CD8-positive, alpha-beta memory T cell (primary cell): ENCODE results near the gene TNFRSF25. TPM values are rescaled to one million over a fixed set of nuclear protein-coding genes. Genes with fewer than 3 reads are reported as not detected.

Experiments
- CTCF ChIA-PET: fragments of 350-600 bp; sonication (Branson Sonifier 250); formaldehyde crosslinking; loops from one replicate; lab custom pipeline; 2021; ENCODE audit warnings: antibody characterized with exemption; lab: Charles Lee
- POLR2A ChIA-PET: fragments of 350-600 bp; sonication (Branson Sonifier 250); formaldehyde crosslinking; loops from one replicate; lab custom pipeline; 2021; ENCODE audit warnings: antibody characterized with exemption; lab: Charles Lee
- DNase-seq, 5 donors: peaks; one replicate each; pipeline versions ENCODE4 v3.0.0 to v3.0.0-alpha.2; 2020 to 2022; ENCODE audit warnings: mixed read lengths in 1 of 5
- H3K27ac ChIP-seq: one replicate; pipeline ENCODE4 v1.7.0; 2013; ENCODE audit warnings: low read depth, mild to moderate bottlenecking, low read length, moderate library complexity
- H3K27me3 ChIP-seq: 2 replicates; pipeline ENCODE4 v1.7.0; 2013; ENCODE audit warnings: low read length, mild to moderate bottlenecking; ENCODE audit not compliant: insufficient read depth, poor library complexity, severe bottlenecking
- H3K36me3 ChIP-seq: 2 replicates; pipeline ENCODE4 v1.7.0; 2013; ENCODE audit warnings: mild to moderate bottlenecking, low read length, moderate library complexity; ENCODE audit not compliant: insufficient read depth
- H3K4me1 ChIP-seq: 2 replicates; pipeline ENCODE4 v1.7.0; 2013; ENCODE audit warnings: mild to moderate bottlenecking, low read length, moderate library complexity; ENCODE audit not compliant: insufficient read depth
- H3K4me3 ChIP-seq: 2 replicates; pipeline ENCODE4 v1.7.0; 2013; ENCODE audit warnings: mild to moderate bottlenecking, low read length
- H3K9me3 ChIP-seq: 2 replicates; pipeline ENCODE4 v1.7.0; 2013; ENCODE audit warnings: mild to moderate bottlenecking, low read length
- H3K27ac Mint-ChIP-seq, 8 donors: one replicate each; pipeline ENCODE4 v1.8.0; 2020 to 2021; ENCODE audit warnings: mixed read lengths in 8 of 8, mild to moderate bottlenecking in 6 of 8, inconsistent platforms in 3 of 8, moderate library complexity in 3 of 8
- H3K27me3 Mint-ChIP-seq, 2 donors: one replicate each; pipeline ENCODE4 v1.8.0; 2020 to 2021; ENCODE audit warnings: mixed read lengths in 2 of 2, mild to moderate bottlenecking in 1 of 2, moderate library complexity in 1 of 2
- H3K36me3 Mint-ChIP-seq, 3 donors: one replicate each; pipeline ENCODE4 v1.8.0; 2020 to 2021; ENCODE audit warnings: mixed read lengths in 3 of 3, inconsistent platforms in 1 of 3, mild to moderate bottlenecking in 1 of 3
- H3K4me1 Mint-ChIP-seq, 3 donors: one replicate each; pipeline ENCODE4 v1.8.0; 2020 to 2021; ENCODE audit warnings: mixed read lengths in 3 of 3, inconsistent platforms in 1 of 3, mild to moderate bottlenecking in 1 of 3
- H3K4me3 Mint-ChIP-seq, 7 donors: one replicate each; pipeline ENCODE4 v1.8.0; 2020 to 2021; ENCODE audit warnings: mixed read lengths in 7 of 7, mild to moderate bottlenecking in 6 of 7, moderate library complexity in 4 of 7, inconsistent platforms in 2 of 7
- H3K9me3 Mint-ChIP-seq, 5 donors: one replicate each; pipeline ENCODE4 v1.8.0; 2020 to 2022; ENCODE audit warnings: mixed read lengths in 5 of 5, mild to moderate bottlenecking in 3 of 5, moderate library complexity in 2 of 5, inconsistent platforms in 1 of 5
- polyA plus RNA-seq: library from polyadenylated mRNA; unstranded; fragments of 300-500 nt; fragmentation: Illumina TruSeq; gene quantifications from one replicate; pipeline ENCODE4 v1.2.3, GENCODE V29; 2021
- total RNA-seq, 2 experiments: library from RNA; stranded (reverse); gene quantifications; one replicate each; pipeline ENCODE4 v1.2.3, GENCODE V29; 2021

The TNFRSF25 gene
- total and polyA plus RNA-seq, 3 experiments from 2014 or later = 30.0 to 100 (median 90.8) TPM

DNA sequence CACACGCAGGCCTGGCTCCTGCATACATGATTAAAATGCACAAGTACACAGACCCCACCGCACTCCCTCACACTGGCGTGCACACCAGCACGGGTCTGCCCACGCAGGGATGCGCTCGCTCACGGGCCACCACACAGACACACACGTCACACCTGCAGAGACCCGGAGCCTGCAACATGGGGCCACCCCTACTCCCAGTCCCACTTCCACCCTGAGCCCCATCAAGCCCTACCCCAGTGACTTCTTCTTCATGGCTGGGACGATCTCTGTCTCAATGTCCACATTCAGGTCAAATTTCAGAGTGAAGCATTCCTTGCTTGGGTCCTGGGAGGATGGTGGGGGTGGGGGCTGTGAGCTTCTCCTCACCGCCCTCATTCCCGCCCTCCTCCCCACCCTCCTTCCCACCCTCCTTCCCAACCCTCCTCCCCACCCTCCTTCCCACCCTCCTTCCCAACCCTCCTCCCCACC lies 8.9 kb upstream of the TNFRSF25 start:
- POLR2A ChIA-PET = no interaction called here
- no peak overlapping the region for H3K4me3 Mint-ChIP-seq
- H3K4me3 ChIP-seq = no peak overlapping the region
- H3K27ac ChIP-seq = no peak overlapping the region
- DNase-seq = no peak
- CTCF ChIA-PET = interaction anchor here (1.1 kb wide), 1 partner anchor 20 kb away, joined by 4 read pairs; no protein-coding TSS in a partner anchor
- H3K27ac Mint-ChIP-seq = peak overlapping the region in 1 of 8 donors; percentile 63
- H3K36me3 Mint-ChIP-seq = no peaks in the 10 kb centered on the region
- no peaks in the 10 kb centered on the region for H3K9me3 ChIP-seq
- H3K9me3 Mint-ChIP-seq = no peaks in the 10 kb centered on the region
- H3K4me1 ChIP-seq = peaks cover 8% of the 10 kb centered on the region
- H3K36me3 ChIP-seq = no peaks in the 10 kb centered on the region
- peaks cover 0 to 3% of the 10 kb centered on the region in 2 donors for H3K27me3 Mint-ChIP-seq
- peaks cover 0 to 7% (median 0%) of the 10 kb centered on the region in 3 donors for H3K4me1 Mint-ChIP-seq
- H3K27me3 ChIP-seq = no peaks in the 10 kb centered on the region

GRCh38 chr1:6473974-6474814 lies 8.2 kb upstream of the TNFRSF25 start:
- Mint-ChIP-seq H3K36me3 (no peaks in the 10 kb centered on the region), H3K27ac (no peak overlapping the region), H3K4me1 (peaks cover 0 to 7% (median 0%) of the 10 kb centered on the region in 3 donors), H3K27me3 (peaks cover 0 to 3% of the 10 kb centered on the region in 2 donors), H3K9me3 (no peaks in the 10 kb centered on the region), H3K4me3 (no peak overlapping the region)
- no peak for DNase-seq
- ChIA-PET CTCF (interaction anchor here (1.1 to 1.8 kb wide), 4 partner anchors 11 to 40 kb away, joined by 3 to 6 read pairs (median 4); no protein-coding TSS in a partner anchor), POLR2A (no interaction called here)
- Histone ChIP-seq H3K36me3 (no peaks in the 10 kb centered on the region), H3K27ac (no peak overlapping the region), H3K4me1 (peaks cover 8% of the 10 kb centered on the region), H3K4me3 (no peak overlapping the region), H3K9me3 (no peaks in the 10 kb centered on the region), H3K27me3 (no peaks in the 10 kb centered on the region)

GRCh38 chr1:6473156-6473555 lies 7.2 kb upstream of the TNFRSF25 start:
- H3K4me3 ChIP-seq = no peak overlapping the region
- no peak overlapping the region for H3K27ac ChIP-seq
- H3K36me3 ChIP-seq = no peaks in the 10 kb centered on the region
- H3K9me3 ChIP-seq = no peaks in the 10 kb centered on the region
- no peak overlapping the region for H3K4me3 Mint-ChIP-seq
- H3K36me3 Mint-ChIP-seq = no peaks in the 10 kb centered on the region
- no peaks in the 10 kb centered on the region for H3K27me3 ChIP-seq
- peaks cover 0 to 3% of the 10 kb centered on the region in 2 donors for H3K27me3 Mint-ChIP-seq
- H3K4me1 Mint-ChIP-seq = peaks cover 0 to 7% (median 0%) of the 10 kb centered on the region in 3 donors
- peaks cover 8% of the 10 kb centered on the region for H3K4me1 ChIP-seq
- no peaks in the 10 kb centered on the region for H3K9me3 Mint-ChIP-seq
- ChIA-PET CTCF (interaction anchor here (0.8 to 1.8 kb wide), 5 partner anchors 10 to 226 kb away, joined by 3 to 6 read pairs (median 4); no protein-coding TSS in a partner anchor), POLR2A (no interaction called here)
- peak overlapping the region in 1 of 8 donors; percentile 51 for H3K27ac Mint-ChIP-seq
- no peak for DNase-seq

- ChIA-PET POLR2A (interaction anchor here (0.6 to 1.1 kb wide), 2 partner anchors 11 to 13 kb away, joined by 3 read pairs; no protein-coding TSS in a partner anchor), CTCF (interaction anchor here (0.7 to 1.8 kb wide), 6 partner anchors 9 to 225 kb away, joined by 3 to 4 read pairs (median 3); no protein-coding TSS in a partner anchor)
- no peak for DNase-seq
- Histone ChIP-seq H3K4me3 (no peak overlapping the region), H3K9me3 (no peaks in the 10 kb centered on the region), H3K27me3 (no peaks in the 10 kb centered on the region), H3K36me3 (no peaks in the 10 kb centered on the region), H3K27ac (no peak overlapping the region), H3K4me1 (peaks cover 8% of the 10 kb centered on the region)
- H3K4me3 Mint-ChIP-seq = peak overlapping the region in 1 of 7 donors; percentile 24
- no peaks in the 10 kb centered on the region for H3K36me3 Mint-ChIP-seq
- peaks cover 0 to 7% (median 0%) of the 10 kb centered on the region in 3 donors for H3K4me1 Mint-ChIP-seq
- no peaks in the 10 kb centered on the region for H3K9me3 Mint-ChIP-seq
- H3K27ac Mint-ChIP-seq = peak overlapping the region in 1 of 8 donors; percentile 29
- peaks cover 0 to 3% of the 10 kb centered on the region in 2 donors for H3K27me3 Mint-ChIP-seq
These were observed 6.4 kb upstream of the TNFRSF25 start for GRCh38 chr1:6472391-6472790.

- Histone ChIP-seq H3K36me3 (no peaks in the 10 kb centered on the region), H3K27ac (no peak overlapping the region), H3K9me3 (no peaks in the 10 kb centered on the region), H3K4me3 (no peak overlapping the region), H3K4me1 (peaks cover 10% of the 10 kb centered on the region), H3K27me3 (no peaks in the 10 kb centered on the region)
- Mint-ChIP-seq H3K36me3 (no peaks in the 10 kb centered on the region), H3K4me1 (peaks cover 0 to 9% (median 0%) of the 10 kb centered on the region in 3 donors), H3K27ac (no peak overlapping the region), H3K9me3 (no peaks in the 10 kb centered on the region), H3K27me3 (peaks cover 0 to 3% of the 10 kb centered on the region in 2 donors), H3K4me3 (no peak overlapping the region)
- POLR2A ChIA-PET = interaction anchor here (0.6 to 1.1 kb wide), 2 partner anchors 11 to 12 kb away, joined by 3 read pairs; no protein-coding TSS in a partner anchor
- no peak for DNase-seq
- CTCF ChIA-PET = interaction anchor here (0.7 to 0.8 kb wide), 3 partner anchors 14 to 49 kb away, joined by 3 read pairs; no protein-coding TSS in a partner anchor
These were observed 6.0 kb upstream of the TNFRSF25 start for GRCh38 chr1:6471970-6472368.

DNA sequence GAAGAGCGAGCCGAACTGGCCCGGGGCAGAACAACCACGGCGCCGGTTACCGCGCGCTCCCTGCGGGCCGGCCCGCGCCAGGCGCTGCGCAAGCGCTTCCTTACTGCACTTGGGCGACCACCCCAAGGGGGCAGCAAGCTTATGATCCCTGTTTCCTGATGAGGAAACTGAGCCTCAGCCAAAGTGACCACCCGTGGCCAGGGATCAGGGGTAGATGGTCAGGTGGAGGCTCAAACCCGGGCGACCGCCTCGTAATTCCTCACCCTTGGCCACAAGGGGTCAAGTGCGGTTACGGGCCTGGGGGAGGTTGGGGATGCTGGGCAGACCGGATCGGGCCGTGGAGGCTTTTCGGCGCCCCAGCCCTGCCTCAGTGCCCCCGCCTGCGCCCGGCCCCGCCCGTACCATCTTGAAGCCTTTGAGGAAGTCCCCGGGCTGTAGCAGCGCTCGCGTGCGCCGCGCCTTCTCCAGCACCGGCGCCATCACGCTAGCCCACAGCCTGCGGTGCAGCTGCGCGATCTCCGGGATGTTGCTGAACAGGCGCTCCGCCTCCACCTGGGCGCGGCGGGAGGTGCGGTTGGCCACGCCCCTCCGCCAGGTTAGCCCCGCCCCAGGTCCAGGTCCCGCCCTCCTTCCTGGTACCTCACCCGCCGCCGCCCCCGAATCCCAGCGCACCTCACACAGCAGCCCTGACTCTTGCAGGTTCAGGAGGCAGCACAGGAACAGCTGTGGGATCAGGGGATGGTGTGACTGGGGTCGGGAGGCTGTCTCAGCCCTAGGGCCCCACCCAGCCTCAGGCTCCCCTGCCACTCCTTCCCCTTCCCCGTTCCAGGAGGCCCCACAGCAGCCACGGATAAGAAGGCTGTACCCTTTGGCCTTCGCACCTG lies 5.4 kb upstream of the TNFRSF25 start:
- Mint-ChIP-seq H3K27me3 (peaks cover 0 to 3% of the 10 kb centered on the region in 2 donors), H3K4me1 (peaks cover 0 to 16% (median 0%) of the 10 kb centered on the region in 3 donors), H3K9me3 (no peaks in the 10 kb centered on the region), H3K4me3 (no peak overlapping the region), H3K27ac (no peak overlapping the region), H3K36me3 (no peaks in the 10 kb centered on the region)
- ChIA-PET POLR2A (interaction anchor here (1.1 to 1.2 kb wide), 2 partner anchors 11 kb away, joined by 3 to 4 read pairs; no protein-coding TSS in a partner anchor), CTCF (interaction anchor here (0.7 to 0.8 kb wide), 3 partner anchors 15 to 48 kb away, joined by 3 read pairs; no protein-coding TSS in a partner anchor)
- DNase-seq = no peak
- no peaks in the 10 kb centered on the region for H3K9me3 ChIP-seq
- H3K4me1 ChIP-seq = peaks cover 16% of the 10 kb centered on the region
- no peaks in the 10 kb centered on the region for H3K36me3 ChIP-seq
- no peaks in the 10 kb centered on the region for H3K27me3 ChIP-seq
- H3K4me3 ChIP-seq = no peak overlapping the region
- no peak overlapping the region for H3K27ac ChIP-seq
